Measurements from ENCODE around the gene PRKAG2.

GRCh38 chr7:151795168-151795811 is 81.6 kb downstream of the PRKAG2 start:
- TF ChIP-seq CTCF (IDR thresholded peaks at IDR 0.05) (no peak), POLR2A (IDR thresholded peaks at IDR 0.05) (no peak)
